ENCODE results near the gene ENDOD1.

ENDOD1 gene

DNA sequence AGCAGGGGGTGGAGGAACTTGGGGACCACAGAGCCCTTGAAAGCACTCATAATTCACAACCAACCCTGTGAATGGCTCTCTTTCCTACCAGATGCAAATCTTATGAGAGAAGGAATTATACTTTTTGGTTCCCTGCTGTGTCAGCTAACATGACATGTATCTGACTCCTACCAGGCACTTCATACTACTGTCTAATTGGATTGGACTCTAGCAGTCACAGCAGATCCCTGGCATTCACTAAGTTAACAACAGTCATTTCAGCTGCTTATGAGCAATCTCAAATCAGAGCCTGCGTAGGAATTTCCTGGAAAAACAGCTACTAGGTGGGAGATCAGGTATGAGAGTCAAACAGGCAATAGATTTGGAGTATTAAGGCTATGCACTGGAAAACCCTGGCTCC lies 11.1 kb upstream of the ENDOD1 start:
- no peak for DNase-seq

DNA sequence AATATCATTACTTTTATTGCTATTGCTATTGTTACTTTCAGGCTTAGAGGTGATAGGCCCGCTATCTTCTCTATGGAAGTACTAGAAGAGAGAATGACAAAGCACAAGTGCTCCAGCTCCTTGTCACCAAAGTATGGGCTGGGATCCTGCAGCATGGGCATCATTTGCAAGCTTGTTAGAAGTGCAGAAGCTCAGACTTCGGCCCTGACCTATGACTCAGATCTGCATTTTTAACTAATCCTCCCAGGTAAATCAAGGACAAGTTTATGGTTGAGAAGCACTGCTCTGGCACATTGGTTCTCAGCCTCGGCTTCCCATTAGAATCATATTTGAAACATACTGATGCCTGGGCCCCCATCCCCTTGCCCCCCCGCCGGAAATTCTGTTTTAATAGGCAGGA lies 8.6 kb upstream of the ENDOD1 start:
- DNase-seq: no peak

DNA sequence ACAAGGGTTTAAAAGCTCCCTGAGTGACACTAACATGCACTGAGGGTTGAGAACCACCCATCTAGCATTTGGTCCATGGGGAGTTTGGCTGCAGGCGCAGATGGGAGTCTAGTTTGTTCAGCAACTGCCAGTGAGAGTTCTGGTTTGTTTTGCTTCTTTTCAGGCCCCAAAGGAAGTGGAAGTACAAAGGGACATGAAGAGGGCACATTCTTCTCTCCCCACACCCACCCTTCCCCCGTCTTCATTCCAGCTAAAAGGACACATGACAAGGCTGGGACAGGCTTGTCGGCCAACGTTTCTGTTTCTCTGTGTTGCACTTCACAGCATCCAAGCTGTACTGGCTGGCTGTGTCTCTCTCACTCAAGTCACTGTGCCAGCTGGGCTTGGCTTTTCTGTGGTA lies 8.2 kb upstream of the ENDOD1 start:
- no peak for DNase-seq

DNA sequence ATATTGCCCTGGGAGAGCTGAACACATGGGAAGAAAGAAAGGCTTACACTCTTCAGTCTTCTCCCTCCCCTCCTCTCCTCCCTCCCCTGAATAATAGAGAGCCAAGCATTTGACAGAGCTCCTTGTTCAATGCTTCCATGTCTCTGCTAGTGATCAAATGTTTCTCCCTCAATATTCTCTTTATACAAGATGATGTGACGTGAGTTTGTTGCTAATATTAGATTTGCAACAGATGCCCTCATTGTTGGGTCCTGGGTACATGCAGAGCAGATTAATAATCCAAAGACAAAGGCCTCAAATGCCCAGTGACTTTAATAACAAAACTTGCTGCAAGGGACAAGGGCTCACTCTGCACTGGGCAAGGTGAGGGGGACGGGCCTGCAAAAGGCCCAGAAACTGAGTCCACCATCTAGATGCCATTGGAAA lies 7.1 kb upstream of the ENDOD1 start:
- DNase-seq: no peak

DNA sequence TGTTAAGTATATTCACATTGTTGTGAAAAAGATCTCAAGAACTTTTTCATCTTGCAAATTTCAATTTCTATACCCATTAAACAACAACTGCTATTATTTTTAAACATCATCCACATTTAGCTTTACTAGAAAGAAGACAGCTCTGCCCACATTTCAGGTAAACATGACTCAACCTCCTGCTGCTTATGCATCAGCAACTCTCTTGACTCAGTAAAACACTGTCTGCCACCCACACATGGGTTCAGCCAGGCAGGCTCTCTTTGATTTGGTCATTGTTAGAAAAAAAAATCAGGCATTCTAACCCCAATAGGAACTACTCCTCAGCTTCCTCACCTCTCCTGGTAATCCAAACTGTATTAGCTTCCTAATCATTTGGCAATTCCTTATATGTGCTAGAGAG lies 5.1 kb upstream of the ENDOD1 start:
- DNase-seq: no peak

DNA sequence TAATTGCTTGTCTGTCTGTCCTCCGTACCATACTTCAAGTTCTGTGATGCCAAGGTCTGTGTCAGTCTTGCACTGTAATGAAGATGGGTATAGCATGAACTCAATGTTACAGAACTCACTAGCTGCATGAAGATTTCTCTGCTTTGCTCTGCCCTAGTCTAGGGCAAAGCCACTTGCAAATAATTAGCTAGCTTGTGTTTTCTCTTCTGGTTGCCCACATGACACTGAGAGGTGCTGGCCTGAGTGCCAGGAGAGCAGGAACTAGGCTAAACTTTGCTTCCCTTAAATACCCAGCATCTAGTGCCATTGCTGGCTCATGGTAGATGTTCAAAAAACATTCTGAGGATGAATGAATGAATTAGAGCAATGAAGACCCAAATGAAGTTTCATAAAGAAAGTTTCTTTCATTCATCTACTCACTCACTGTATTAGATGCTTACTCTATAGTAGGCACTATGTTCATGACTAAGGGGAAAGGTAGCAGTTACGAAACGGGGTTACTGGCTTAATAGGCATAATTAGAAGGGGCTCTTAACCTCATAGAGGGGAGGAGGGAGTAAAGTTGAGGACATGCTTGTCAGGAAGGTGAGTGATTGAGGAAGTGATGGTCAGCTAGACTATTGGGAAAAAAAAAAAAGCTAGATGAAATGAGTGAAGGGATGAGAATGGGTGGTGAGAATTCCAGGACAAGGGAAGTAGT lies 4.4 kb upstream of the ENDOD1 start:
- DNase-seq: no peak

DNA sequence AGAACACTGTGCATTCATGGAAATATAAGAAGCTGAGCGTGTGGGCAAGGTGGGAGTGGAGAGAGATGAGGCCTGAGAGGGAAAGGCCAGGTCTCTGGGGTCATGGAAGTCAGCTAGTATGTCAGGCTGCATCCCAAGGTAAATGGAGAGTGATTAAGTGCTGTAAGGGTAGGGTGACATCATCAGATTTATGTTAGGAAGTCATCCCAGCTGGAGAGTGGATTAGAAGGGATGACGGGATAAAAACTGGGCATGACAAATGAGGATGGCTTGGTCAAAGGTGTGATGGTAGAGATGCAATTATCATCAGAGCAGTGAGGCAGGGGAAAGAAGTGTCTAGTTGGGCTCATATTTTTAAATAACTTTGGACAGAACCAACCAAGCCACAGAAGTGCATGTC lies 3.5 kb upstream of the ENDOD1 start:
- no peak for DNase-seq

DNA sequence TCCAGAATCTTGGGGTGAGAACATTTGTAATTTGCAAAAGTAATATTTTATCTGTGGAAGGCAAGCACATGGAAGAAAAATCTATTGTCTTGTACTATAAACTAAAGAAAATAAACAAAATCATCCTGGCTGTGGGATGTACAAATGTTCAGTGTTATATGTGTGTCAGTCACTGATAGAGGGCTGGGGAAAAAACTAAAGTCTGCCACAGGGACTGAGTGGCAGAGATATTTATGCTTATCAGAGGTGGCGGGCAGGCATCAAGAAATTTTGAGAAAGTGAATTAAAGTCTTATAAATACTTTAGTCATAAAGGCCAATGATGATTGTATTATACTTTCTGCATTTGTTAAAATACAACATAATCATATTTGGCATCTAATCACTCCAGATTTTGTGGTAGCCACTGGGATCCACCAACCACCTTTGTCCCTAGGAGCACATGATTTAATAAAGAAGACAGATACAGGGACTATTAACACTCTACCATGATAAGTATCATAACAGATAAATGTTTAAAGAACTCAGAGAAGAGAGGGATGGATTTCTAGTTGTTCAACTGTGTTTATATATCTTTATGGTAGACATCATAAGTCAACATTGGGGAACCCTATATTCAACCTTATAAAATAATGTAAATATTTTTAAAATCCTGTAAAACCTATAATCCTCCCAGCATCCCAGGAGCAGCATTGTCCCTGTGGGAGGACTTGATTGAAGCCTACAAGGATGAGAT lies 2.6 kb upstream of the ENDOD1 start:
- no peak for DNase-seq

DNA sequence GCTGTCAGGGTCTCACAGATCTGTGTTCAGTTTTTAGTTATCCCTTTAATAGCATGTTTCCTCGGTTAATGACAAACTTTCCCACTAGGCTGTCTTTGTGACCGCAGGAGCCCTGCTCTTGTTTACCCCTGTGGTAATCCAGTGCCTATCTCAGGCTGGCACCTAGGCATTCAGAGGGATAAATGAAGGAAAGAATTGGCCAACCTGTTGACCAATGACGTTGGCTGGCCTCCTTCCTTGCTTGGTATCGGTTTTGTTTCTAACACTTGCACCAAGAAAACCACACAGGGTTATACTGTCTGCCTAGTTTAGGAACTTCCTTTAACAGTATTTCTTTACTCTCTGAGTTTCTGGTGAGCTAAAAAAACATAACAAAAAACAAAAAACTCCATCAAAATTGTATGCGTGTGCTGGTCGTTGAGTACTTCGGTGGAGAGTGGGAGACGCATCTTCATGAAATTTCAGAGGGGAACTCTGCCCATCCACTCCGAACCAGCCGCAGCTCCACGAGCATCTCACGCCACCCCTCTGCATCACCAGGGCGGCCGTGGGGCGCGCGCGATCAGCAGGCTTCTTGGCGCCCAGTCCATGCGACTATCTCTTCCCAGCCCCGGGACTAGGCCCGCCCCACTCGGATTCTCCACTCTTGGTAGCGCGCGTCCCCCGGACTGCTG lies 563 bp upstream of the ENDOD1 start:
- no peak for DNase-seq

DNA sequence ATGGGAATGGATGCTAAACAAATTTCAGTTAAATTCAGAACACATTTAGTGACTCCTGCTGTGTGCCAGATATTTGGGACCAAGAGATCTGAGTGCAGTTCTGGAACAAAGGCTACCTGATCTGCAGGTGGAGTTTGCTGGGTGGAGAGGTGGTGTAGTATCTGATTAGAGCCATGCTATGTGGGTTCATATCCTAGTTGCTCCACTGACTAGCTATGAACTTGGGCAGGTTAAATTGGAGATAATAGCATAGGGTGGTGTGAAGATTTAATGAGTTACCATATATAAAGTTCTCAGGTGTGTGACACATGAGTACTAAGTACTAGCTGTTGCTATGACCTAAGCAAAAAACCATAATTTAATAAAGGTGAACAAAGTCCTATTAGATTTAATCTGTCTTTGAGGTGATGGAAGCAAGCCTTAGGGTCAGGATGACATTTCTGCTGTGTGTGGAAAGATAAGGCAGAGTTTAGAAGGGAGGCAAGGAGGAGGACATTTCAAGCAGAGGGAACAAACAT lies 2.1 kb downstream of the ENDOD1 start:
- no peak for DNase-seq

DNA sequence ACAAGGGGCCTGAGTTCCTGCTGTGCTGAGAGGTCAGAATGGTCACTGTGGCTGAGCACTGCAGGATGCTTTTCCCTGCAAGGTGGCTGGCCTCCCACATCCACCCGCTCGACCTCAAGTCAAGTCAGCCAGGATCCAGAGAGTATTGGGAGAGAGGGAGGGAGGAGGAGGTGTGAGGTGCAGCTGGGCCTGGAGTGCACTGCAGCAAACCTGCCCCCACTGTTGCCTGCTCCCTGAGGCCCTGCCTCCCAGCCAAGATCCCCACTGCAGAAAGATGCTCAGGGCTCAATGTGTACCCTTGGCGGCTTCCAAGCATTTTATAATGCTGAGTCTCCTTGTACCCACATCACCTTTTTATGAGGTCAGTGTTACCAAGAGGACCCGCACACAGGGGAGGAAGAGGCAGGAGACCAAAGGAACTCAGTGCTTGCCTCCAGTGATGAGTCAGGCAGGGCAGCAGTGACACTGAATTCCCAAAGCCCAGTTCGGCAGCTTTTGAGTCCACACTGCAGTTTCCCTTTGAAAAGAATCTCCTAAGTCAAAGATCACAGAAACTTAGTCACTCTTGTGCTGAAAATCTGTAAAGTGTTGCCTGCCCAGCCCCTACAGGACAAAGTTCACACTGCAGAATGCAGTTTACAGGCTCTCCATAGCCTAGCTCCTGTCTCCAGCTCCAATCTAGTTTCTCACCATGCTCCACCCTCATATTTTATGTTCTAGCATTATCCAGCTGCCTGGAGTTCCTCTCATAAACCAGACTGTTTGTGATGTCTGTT lies 3.1 kb downstream of the ENDOD1 start:
- DNase-seq: no peak

DNA sequence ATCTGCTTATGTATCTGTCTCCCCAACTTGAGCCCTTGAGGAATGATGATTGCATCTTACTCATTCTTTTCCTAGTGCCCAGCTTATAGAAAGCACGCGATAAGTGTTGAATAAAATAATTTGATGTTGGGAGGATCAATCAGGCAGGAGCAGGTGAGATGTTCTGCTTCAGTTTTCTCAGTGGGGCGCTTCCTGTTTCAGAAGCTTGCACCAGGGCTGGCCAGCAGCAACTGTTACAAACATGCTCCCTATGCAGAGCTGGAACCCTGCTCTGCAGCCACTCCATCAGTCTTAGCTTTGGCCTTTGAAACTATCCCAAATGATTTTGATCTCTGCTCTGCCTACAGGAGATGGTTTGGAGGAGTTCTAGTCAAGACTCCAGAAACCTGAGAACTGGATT lies 3.9 kb downstream of the ENDOD1 start:
- DNase-seq: no peak

DNA sequence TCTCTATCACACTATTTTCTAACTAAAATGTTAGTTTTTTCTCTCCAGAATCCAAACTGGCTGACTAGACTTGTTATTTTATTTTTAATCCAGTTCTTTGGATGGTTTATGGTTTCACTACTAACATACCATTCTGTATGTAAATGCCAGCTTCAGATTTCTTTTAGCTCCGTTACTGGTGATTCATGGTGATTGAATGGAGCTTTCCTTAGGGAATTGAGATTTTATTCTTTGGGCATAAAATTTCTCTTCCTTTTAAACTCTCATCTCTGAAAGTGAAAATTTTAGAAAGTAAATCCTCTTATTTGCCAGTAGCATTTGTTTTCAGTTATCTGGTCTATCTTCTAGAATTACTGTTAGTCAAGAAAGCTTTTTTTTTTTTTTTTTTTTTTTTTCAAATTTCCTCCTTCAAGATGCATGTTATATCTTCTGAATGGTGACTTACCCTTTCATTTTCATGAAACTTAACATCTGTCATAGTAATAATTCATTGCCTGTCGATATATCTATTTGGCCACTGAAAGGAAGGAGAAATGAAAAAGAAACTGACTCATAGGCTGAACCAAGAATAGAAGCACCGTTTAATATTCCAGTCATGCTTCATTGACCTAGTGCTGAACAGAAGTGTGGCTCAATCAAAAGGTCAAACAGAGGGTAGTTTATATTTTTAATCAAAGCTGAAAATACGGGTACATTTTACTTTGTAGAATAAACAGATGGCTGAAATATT lies 6.4 kb downstream of the ENDOD1 start:
- no peak for DNase-seq

DNA sequence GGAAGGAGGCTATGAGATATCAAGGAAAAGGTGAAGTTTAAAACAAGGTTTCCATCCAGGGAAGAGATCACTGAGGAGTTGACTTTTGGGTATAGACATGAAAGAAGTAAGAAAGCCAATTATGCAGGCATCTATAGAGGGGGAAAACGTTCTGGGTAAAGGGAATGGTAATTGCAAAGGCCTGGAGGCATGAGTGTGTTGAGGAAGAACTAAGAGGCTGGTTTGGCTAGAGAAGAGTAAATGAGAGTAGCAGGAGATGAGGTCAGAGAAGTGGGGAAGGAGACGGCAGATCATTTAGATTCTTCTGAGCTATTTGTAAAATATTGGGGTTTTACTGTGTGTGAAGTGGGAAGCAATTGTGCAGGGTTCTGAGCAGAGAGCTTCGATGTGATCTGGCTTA lies 7.6 kb downstream of the ENDOD1 start:
- DNase-seq: no peak

DNA sequence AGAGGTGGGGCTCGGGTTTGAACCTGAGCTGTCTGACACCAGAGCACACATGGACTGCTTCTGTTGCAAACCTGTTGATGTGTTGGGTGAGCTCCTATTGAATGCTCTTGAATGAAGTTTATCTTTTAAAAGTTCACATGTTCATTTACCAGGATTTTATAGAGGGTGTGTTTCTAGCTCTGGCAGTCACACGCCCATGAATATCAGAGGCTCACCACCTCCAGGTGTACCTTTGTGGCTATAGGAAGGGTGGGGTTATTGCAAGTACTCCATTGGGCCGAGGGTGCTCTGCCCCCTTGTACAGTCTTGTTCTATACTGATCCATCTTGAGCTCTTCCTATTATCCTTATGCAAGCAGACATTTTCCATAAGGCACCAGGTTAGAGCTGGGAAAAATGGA lies 9.2 kb downstream of the ENDOD1 start:
- no peak for DNase-seq

DNA sequence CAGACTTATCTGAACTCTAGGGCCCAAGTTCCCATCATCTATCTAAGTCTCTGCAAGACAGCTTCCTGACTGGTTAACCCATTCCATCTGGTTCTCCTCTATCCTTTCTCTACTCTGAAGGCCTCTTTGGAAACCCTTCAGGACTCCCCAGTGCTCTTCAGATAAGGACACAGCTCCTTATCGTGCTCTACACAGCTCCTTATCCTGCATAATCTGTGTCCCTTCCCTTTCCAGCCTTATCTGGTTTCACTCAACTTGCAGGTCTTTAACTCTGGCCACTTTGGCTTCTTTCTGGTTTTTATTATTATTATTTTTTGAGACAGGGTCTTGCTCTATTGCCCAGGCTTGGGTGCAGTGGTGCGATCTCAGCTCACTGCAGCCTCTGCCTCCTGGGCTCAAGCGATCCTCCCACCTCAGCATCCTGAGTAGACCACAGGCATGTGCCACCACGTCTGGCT lies 10.6 kb downstream of the ENDOD1 start:
- DNase-seq: no peak

DNA sequence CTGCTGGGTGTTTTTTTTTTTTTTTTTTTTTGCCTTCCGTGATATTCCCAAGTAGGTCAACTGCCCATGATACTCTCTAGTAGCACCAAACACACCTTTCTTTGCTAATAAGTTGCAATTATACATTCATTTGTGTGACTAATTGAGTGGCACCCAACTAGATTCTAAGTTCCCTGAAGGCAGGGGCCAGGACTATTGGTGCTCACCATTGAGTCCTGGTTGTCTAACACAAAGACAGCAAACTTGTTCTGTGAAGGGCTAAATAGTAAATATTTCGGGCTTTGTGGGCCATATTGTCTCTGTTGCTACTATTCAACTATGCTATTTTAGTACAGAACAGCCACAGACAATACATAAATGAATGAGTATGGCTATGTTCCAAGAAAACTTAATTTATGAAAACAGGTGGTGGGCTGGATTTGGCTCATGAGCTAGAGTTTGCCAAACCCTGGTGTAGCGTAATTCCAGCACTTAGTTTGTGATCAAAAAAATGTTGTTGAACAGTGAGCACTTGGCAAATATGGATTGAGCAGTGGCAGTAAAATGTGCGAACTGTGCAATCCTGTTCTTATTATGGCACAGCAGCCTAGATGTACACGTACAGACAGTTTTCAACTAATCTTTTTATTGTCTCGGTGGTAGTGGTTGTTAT lies 11.3 kb downstream of the ENDOD1 start:
- no peak for DNase-seq

DNA sequence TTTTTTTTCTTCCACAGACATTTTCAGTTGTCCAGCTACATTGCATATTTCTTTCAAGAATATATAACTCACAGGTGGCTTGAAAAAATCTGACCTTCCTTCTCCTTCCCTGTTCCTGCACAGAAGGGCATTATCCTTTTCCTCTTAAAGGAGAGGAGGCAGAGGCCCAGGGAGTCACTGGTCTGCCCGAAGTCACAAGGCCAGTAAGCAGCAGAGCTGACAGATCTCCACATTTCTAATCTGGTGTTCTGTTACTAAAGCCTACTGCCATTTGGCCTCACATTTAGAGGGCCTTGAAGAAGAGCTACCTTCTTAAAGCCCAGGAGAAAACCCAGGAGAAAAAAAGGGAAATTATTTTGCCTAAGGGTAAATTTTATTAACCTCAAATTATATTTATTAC lies 12.3 kb downstream of the ENDOD1 start:
- no peak for DNase-seq

DNA sequence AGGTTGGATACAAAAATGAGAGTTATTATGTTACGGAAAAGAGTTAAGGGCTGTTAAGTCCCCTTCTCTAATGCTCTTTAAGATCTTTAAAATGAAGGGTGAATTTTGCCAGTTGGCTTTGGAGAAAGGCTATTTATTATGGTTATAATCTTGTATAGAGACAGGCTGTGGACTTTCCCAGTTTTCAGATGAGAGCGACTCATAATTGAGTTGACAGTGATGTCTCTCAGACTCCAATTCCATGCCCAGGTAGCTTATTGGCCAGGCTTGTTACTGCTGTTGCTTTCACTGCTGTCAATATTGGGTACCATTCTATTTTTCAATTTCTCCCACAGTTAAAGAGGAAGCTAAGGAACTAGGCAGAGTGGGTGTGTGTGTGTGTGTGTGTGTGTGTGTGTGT lies 13.1 kb downstream of the ENDOD1 start:
- no peak for DNase-seq

DNA sequence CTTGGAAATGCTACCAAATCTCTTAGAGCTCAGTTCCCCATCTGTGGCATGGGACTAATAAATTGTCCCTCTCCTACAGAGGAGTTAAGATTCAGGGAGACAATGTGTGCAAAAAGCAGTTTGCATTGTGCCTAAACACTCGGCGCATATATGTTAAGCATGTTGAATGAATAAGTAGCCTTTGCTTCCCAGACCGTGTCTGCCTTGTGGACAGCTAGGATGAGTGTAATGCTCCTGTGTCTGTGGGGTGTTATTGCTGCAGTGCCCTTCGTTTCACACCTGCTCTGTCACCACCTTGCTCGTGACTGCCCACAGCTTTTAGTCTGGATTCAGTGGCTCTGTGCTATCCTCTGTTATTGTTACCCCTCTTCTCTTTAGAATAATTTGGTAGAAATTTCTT lies 14.1 kb downstream of the ENDOD1 start:
- DNase-seq: no peak

DNA sequence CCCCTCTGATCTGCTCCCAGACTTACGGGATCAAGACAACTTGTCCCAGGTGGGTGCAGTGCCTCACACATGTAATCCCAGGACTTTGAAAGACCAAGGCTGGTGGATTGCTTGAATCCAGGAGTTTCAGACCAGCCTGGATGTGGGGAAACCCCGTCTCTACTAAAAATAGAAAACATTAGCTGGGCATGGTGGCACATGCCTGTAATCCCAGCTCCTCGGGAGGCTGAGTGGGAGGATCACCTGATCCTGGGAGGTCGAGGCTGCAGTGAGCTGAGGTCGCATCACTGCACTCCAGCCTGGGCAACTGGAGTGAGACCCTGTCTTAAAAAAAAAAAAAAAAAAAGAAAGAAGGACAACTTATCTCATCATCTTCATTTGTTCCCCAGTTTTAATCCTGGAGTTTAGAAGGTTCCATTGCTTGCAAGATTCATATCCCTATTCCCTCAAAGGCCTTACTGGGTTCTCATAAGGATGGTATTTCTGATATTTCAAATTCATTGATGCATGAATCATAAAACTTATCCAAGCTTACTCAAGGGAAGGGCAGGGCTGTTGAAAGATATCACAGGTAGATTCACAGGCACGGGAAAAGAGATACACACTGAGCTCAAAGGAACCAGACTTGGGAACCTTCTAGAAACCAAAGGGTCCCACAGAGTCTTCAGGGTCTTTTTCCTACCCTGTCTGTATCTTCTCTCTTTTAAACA lies 14.6 kb downstream of the ENDOD1 start:
- no peak for DNase-seq
